H1 (cell line): ENCODE measurements around the gene RCL1. TPM values are rescaled to one million over a fixed set of nuclear protein-coding genes. Genes with fewer than 3 reads are reported as not detected.

Experiments used
- CTCF ChIA-PET: fragments of 300-600 bp; sonication (Branson Sonifier 250); formaldehyde crosslinking; loops from one replicate; lab custom pipeline; 2021; ENCODE audit not compliant: partially characterized antibody; lab: Charles Lee
- POLR2A ChIA-PET: fragments of 300-600 bp; sonication (Branson Sonifier 250); formaldehyde crosslinking; loops from one replicate; lab custom pipeline; 2021; ENCODE audit warnings: inconsistent platforms; ENCODE audit not compliant: partially characterized antibody; lab: Charles Lee
- DNase-seq, 2 experiments: peaks; one replicate each; pipeline versions ENCODE4 v3.0.0 to v3.0.0-alpha.2; 2010 to 2022; ENCODE audit warnings: low spot score in 2 of 2, low read depth in 1 of 2, mixed read lengths in 1 of 2
- FAIRE-seq: peaks from 2 replicates; lab custom pipeline; 2011; peaks lifted over from hg19 to GRCh38; lab: Jason Lieb, UNC
- H2AFZ ChIP-seq: 2 replicates; pipeline ENCODE4 v1.8.1; 2012; ENCODE audit warnings: low read length, inconsistent platforms
- H2AK5ac ChIP-seq: 2 replicates; pipeline ENCODE4 v1.6.1; 2013; ENCODE audit warnings: low read depth, low read length
- H2BK120ac ChIP-seq: replicated peaks from 2 replicates; pipeline ENCODE3; 2013; ENCODE audit warnings: low read depth, low read length, inconsistent platforms
- H2BK12ac ChIP-seq: 2 replicates; pipeline ENCODE4 v1.6.1; 2013; ENCODE audit warnings: low read depth, low read length
- H2BK15ac ChIP-seq: 2 replicates; pipeline ENCODE4 v1.6.1; 2013; ENCODE audit warnings: low read length
- H2BK20ac ChIP-seq: 2 replicates; pipeline ENCODE4 v1.6.1; 2013; ENCODE audit warnings: low read length
- H2BK5ac ChIP-seq: 2 replicates; pipeline ENCODE4 v1.6.1; 2013; ENCODE audit warnings: low read depth, low read length
- H3K14ac ChIP-seq: 2 replicates; pipeline ENCODE4 v1.6.1; 2013; ENCODE audit warnings: inconsistent platforms; ENCODE audit not compliant: insufficient read length
- H3K18ac ChIP-seq: 2 replicates; pipeline ENCODE4 v1.6.1; 2013; ENCODE audit warnings: low read length; ENCODE audit errors: extremely low read depth
- H3K23ac ChIP-seq: 2 replicates; pipeline ENCODE4 v1.6.1; 2013; ENCODE audit warnings: inconsistent platforms; ENCODE audit not compliant: insufficient read length
- H3K23me2 ChIP-seq: 2 replicates; pipeline ENCODE4 v1.6.1; 2013; ENCODE audit warnings: low read depth, low read length
- H3K27ac ChIP-seq: 2 replicates; pipeline ENCODE4 v1.6.1; 2011; ENCODE audit warnings: low read depth, low read length, inconsistent platforms
- H3K27me3 ChIP-seq, 4 experiments: replicated peaks in 1 of 4; 1 replicate in 1 of 4; 2 replicates in 3 of 4; pipeline versions ENCODE4 v1.6.1 to v1.8.1; 2011 to 2013; ENCODE audit warnings: low read length in 3 of 4, mild to moderate bottlenecking in 3 of 4, inconsistent platforms in 2 of 4, mixed read lengths in 2 of 4, moderate library complexity in 1 of 4; ENCODE audit not compliant: control insufficient read depth in 3 of 4, insufficient read depth in 3 of 4; ENCODE audit errors: extremely low read depth in 1 of 4
- H3K36me3 ChIP-seq, 4 experiments: 2 replicates each; pipeline versions ENCODE4 v1.6.1 to v1.8.1; 2011 to 2013; ENCODE audit warnings: mild to moderate bottlenecking in 4 of 4, low read length in 3 of 4, moderate library complexity in 2 of 4, control low read depth in 1 of 4, inconsistent platforms in 1 of 4; ENCODE audit not compliant: insufficient read depth in 4 of 4, control insufficient read depth in 2 of 4
- H3K4ac ChIP-seq: replicated peaks from 2 replicates; pipeline ENCODE3; 2013; ENCODE audit warnings: low read length, low read depth, mixed read lengths, inconsistent platforms; ENCODE audit not compliant: insufficient read length
- H3K4me1 ChIP-seq, 4 experiments: replicated peaks in 1 of 4; 1 replicate in 1 of 4; 2 replicates in 3 of 4; pipeline versions ENCODE4 v1.6.1 to v1.8.1; 2011 to 2013; ENCODE audit warnings: low read length in 3 of 4, inconsistent platforms in 2 of 4, mixed read lengths in 1 of 4; ENCODE audit not compliant: insufficient read depth in 4 of 4, control insufficient read depth in 3 of 4
- H3K4me2 ChIP-seq, 2 experiments: 2 replicates each; pipeline versions ENCODE4 v1.6.1 to v1.8.1; 2011 to 2013; ENCODE audit warnings: low read depth in 2 of 2, low read length in 2 of 2, control low read depth in 1 of 2, inconsistent platforms in 1 of 2, mild to moderate bottlenecking in 1 of 2; ENCODE audit not compliant: insufficient read depth in 1 of 2
- H3K4me3 ChIP-seq, 4 experiments: fragments of 200-600, 300-600 bp in 1 of 4; sonication (generic), shearing (Covaris generic), sonication (Bioruptor Twin) in 1 of 4; 2 replicates each; pipeline versions ENCODE4 v1.5.1 to v1.8.1; 2011 to 2016; ENCODE audit warnings: low read length in 4 of 4, low read depth in 3 of 4, control low read depth in 2 of 4, inconsistent platforms in 2 of 4, mild to moderate bottlenecking in 2 of 4, mixed read lengths in 1 of 4, moderate library complexity in 1 of 4; ENCODE audit not compliant: insufficient read depth in 2 of 4; ENCODE audit errors: extremely low read depth in 1 of 4
- H3K56ac ChIP-seq: replicated peaks from 2 replicates; pipeline ENCODE3; 2013; ENCODE audit warnings: low read depth, mild to moderate bottlenecking, mixed read lengths, low read length, inconsistent platforms; ENCODE audit not compliant: insufficient read length
- H3K79me1 ChIP-seq: 2 replicates; pipeline ENCODE4 v1.6.1; 2013; ENCODE audit warnings: low read depth, low read length, control low read depth
- H3K79me2 ChIP-seq, 2 experiments: 2 replicates each; pipeline versions ENCODE4 v1.6.1 to v1.8.1; 2012 to 2013; ENCODE audit warnings: low read length in 2 of 2, mild to moderate bottlenecking in 2 of 2, inconsistent platforms in 1 of 2; ENCODE audit not compliant: insufficient read depth in 2 of 2, control insufficient read depth in 1 of 2
- H3K9ac ChIP-seq, 4 experiments: replicated peaks in 1 of 4; 1 replicate in 1 of 4; 2 replicates in 3 of 4; pipeline versions ENCODE4 v1.6.1 to v1.8.1; 2011 to 2013; ENCODE audit warnings: low read depth in 3 of 4, low read length in 3 of 4, control low read depth in 2 of 4, mild to moderate bottlenecking in 2 of 4, moderate library complexity in 2 of 4, inconsistent platforms in 1 of 4; ENCODE audit errors: extremely low read depth in 1 of 4
- H3K9me3 ChIP-seq, 2 experiments: 2 replicates each; pipeline versions ENCODE4 v1.6.1 to v1.8.1; 2012 to 2013; ENCODE audit warnings: mild to moderate bottlenecking in 2 of 2, moderate library complexity in 2 of 2, control low read depth in 1 of 2, inconsistent platforms in 1 of 2, low read depth in 1 of 2, low read length in 1 of 2, mixed read lengths in 1 of 2; ENCODE audit not compliant: insufficient read depth in 2 of 2
- H4K20me1 ChIP-seq, 2 experiments: replicated peaks in 1 of 2; 2 replicates each; pipeline versions ENCODE3 to v1.8.1; 2011 to 2013; ENCODE audit warnings: inconsistent platforms in 2 of 2, low read length in 2 of 2, mild to moderate bottlenecking in 1 of 2; ENCODE audit not compliant: insufficient read depth in 2 of 2, control insufficient read depth in 1 of 2
- H4K5ac ChIP-seq: 2 replicates; pipeline ENCODE4 v1.6.1; 2013; ENCODE audit warnings: low read length, low read depth, mixed read lengths, inconsistent platforms; ENCODE audit not compliant: insufficient read length
- H4K8ac ChIP-seq: 2 replicates; pipeline ENCODE4 v1.8.0; 2013; ENCODE audit warnings: mild to moderate bottlenecking, moderate library complexity, low read length, inconsistent platforms; ENCODE audit not compliant: insufficient read depth; ENCODE audit errors: extremely low read depth
- H4K91ac ChIP-seq: replicated peaks from 2 replicates; pipeline ENCODE3; 2013; ENCODE audit warnings: low read length, mixed read lengths, inconsistent platforms; ENCODE audit not compliant: insufficient read length
- SIN3A ChIP-seq, 2 experiments: IDR thresholded peaks in 1 of 2; conservative IDR thresholded peaks in 1 of 2; 2 replicates each; pipeline ENCODE4 v1.6.1; 2011 to 2012; ENCODE audit warnings: low read length in 2 of 2, improper control_type of control experiment in 1 of 2, low read depth in 1 of 2, mild to moderate bottlenecking in 1 of 2
- SUZ12 ChIP-seq: fragments of 200-600 bp; sonication (generic); IDR thresholded peaks from 2 replicates; pipeline ENCODE4 v1.6.1; 2012; ENCODE audit warnings: mild to moderate bottlenecking, inconsistent platforms, low read length, moderate library complexity, mixed read lengths
- TBP ChIP-seq: IDR thresholded peaks from 2 replicates; pipeline ENCODE4 v1.6.1; 2011; ENCODE audit warnings: low read depth, low read length, improper control_type of control experiment
- WGBS, 2 experiments: shearing (Covaris generic) in 1 of 2; methylation state at CpG; one replicate each; pipeline versions ENCODE4 v1.1.6 to v1.1.7; 2013 to 2015; ENCODE audit warnings: low lambda C conversion rate in 2 of 2, mixed read lengths in 2 of 2, inconsistent platforms in 1 of 2, low coverage in 1 of 2, missing lambda C conversion rate in 1 of 2; ENCODE audit not compliant: insufficient replicate concordance in 2 of 2, insufficient coverage in 1 of 2, insufficient read length in 1 of 2; ENCODE audit errors: extremely low coverage in 1 of 2, missing lambda C conversion rate in 1 of 2; 5-methylcytosine and 5-hydroxymethylcytosine counted together
- polyA plus RNA-seq, 7 experiments: library from polyadenylated mRNA; depleted of rRNA in 3 of 7; stranded (reverse) in 5 of 7; unstranded in 2 of 7; fragments of >200 nt in 5 of 7; fragments of 200-250 nt in 2 of 7; gene quantifications; 1 replicate in 5 of 7; 2 replicates in 1 of 7; 4 replicates in 1 of 7; pipeline versions ENCODE4 v1.2.1 to v1.2.3, GENCODE V29; 2011 to 2013; ENCODE audit warnings: missing spikeins in 2 of 7, mixed read lengths in 2 of 7
- total RNA-seq: library from RNA; stranded (reverse); fragmentation: NEBNext Ultra II Directional; extraction: Animal tissue kit (Norgen Biotek cat#: 25700); gene quantifications from 2 replicates; pipeline ENCODE4 v1.2.1, GENCODE V29; 2021
- TF ChIP-seq, protein P1 (sequence below): IDR thresholded peaks from 2 replicates; pipeline ENCODE4 v1.6.1; 2011; ENCODE audit warnings: low read length, improper control_type of control experiment

The RCL1 gene
- total and polyA plus RNA-seq, 2 of the 8 experiments (the other 6 are each of a cell fraction or from before 2014, with no cell fraction given): 21.0 to 29.5 TPM

DNA sequence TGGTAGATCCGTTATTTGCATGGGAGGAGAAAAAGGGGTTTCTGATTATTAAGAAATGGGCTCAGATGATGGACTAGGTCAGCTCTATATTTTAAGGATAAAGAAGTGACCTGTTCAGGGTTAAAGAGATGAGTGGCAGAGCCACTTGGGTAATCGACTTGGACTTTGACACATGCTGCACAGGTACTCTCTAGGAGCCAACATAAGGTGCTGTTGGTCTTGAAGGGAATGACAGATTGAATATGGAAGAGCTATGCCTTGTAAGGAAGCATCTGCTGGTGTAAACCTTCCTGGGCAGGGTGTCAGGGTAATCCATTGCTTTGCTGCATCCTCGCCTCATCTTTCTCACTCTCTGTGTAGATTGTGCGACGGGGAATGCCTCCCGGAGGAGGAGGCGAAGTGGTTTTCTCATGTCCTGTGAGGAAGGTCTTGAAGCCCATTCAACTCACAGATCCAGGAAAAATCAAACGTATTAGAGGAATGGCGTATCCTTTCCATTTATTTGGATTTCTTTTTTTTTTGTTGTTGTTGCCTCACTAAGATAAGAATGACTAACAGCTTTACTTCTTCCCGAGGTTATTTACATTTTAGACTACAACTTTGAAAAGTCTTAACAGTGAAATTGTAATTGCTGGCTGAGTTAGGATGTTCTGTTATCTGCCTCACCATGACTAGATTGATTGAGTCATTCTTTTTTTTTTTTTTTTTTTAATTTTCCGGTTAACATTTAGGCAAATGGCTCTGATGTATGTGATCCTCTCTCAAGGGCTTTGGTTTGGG, 41.2 kb downstream of the RCL1 start:
- Histone ChIP-seq H4K20me1 (peaks cover 3% of the 10 kb centered on the region in 2 experiments), H3K4ac (no peak overlapping the region), H3K9ac (no peak overlapping the region), H3K23me2 (no peaks in the 10 kb centered on the region), H3K9me3 (no peaks in the 10 kb centered on the region), H4K5ac (no peak overlapping the region), H3K14ac (no peak overlapping the region), H3K36me3 (peaks cover 0 to 7% (median 1%) of the 10 kb centered on the region in 4 experiments; a peak in 2 of 8 replicates), H3K23ac (no peak overlapping the region), H2AK5ac (no peak overlapping the region), H2AFZ (no peak overlapping the region), H3K27me3 (no peaks in the 10 kb centered on the region), H2BK15ac (no peak overlapping the region), H3K79me2 (peaks cover 0 to 13% of the 10 kb centered on the region in 2 experiments; a peak in 1 of 4 replicates), H3K4me3 (no peak overlapping the region), H2BK20ac (no peak overlapping the region), H3K4me2 (no peak overlapping the region), H4K91ac (no peak overlapping the region), H2BK120ac (no peak overlapping the region), H4K8ac (no peak overlapping the region), H3K18ac (no peak overlapping the region), H2BK12ac (no peak overlapping the region), H3K4me1 (no peaks in the 10 kb centered on the region), H3K27ac (no peak overlapping the region), H2BK5ac (no peak overlapping the region), H3K56ac (no peak overlapping the region), H3K79me1 (peaks cover 5% of the 10 kb centered on the region)
- POLR2A ChIA-PET: no interaction called here
- 92% methylated on average over 11 of the region's 11 CpGs; no CpG with 5 or more reads in 1 of the 2 experiments for WGBS, 2 experiments
- TF ChIP-seq, protein P1, sequence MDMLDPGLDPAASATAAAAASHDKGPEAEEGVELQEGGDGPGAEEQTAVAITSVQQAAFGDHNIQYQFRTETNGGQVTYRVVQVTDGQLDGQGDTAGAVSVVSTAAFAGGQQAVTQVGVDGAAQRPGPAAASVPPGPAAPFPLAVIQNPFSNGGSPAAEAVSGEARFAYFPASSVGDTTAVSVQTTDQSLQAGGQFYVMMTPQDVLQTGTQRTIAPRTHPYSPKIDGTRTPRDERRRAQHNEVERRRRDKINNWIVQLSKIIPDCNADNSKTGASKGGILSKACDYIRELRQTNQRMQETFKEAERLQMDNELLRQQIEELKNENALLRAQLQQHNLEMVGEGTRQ: no peak
- TF ChIP-seq SUZ12 (no peak), SIN3A (conservative IDR thresholded peaks at IDR 0.05 in 1 of 2, IDR thresholded peaks at IDR 0.05 in 1 of 2; ENCODE audit: low read depth in 1 of 2, low read length in 2 of 2) (no peak), TBP (no peak)
- FAIRE-seq: no peak
- CTCF ChIA-PET: interaction anchor here (0.8 to 1.3 kb wide), 3 partner anchors 26 to 75 kb away, joined by 3 to 12 read pairs (median 4); no protein-coding TSS in a partner anchor
- no peak for DNase-seq
